GM12878 (cell line): Measurements from ENCODE around the gene KCNAB3.

Source experiments
- EED ChIP-seq: sonication (generic); IDR thresholded peaks from 2 replicates; pipeline ENCODE4 v1.6.1; 2016; ENCODE audit warnings: antibody characterized with exemption, low read depth
- SREBF2 ChIP-seq: IDR thresholded peaks from 2 replicates; pipeline ENCODE4 v1.6.1; 2012; ENCODE audit warnings: mild to moderate bottlenecking, low read length
- TF ChIP-seq, protein P1 (sequence below): fragments of 450-650 bp; IDR thresholded peaks from 2 replicates; pipeline ENCODE4 v1.6.1; 2016; ENCODE audit warnings: mild to moderate bottlenecking

DNA sequence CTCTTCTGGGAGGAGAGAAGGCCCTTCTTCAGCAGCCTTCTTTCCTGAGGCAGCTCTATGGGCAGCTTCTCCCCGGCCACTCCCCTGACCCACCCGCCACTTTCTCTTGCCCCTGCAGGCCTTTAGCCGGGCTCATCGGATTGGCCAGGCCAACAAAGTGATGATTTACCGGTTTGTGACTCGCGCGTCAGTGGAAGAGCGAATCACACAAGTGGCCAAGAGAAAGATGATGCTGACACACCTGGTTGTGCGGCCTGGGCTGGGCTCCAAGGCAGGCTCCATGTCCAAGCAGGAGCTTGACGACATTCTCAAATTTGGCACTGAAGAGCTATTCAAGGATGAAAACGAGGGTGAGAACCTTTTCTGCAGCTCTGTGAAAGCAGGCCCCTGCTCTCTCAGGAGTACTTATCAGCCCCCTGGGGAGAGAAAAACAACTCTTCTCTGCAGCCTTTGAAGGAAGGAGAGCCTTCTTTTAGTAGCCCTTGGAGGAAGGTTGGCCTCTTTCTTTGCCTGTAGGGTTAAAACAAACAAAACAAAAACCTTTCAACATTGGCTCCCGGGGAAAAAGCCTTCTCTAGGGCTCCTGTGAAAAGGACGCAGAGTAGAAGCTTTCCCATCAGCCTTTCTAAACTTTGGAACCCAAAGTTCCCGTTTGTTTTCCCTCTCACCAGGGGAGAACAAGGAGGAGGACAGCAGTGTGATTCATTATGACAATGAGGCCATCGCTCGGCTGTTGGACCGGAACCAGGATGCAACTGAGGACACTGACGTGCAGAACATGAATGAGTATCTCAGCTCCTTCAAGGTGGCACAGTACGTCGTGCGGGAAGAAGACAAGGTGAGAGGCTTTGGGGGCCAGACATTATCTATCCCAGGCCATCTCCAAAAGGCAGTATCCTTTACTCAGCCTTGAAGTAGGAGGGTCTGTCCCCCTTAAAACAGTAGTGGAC is 26.2 kb downstream of the KCNAB3 start:
- TF ChIP-seq SREBF2 (no peak), EED (no peak)
- TF ChIP-seq, protein P1, sequence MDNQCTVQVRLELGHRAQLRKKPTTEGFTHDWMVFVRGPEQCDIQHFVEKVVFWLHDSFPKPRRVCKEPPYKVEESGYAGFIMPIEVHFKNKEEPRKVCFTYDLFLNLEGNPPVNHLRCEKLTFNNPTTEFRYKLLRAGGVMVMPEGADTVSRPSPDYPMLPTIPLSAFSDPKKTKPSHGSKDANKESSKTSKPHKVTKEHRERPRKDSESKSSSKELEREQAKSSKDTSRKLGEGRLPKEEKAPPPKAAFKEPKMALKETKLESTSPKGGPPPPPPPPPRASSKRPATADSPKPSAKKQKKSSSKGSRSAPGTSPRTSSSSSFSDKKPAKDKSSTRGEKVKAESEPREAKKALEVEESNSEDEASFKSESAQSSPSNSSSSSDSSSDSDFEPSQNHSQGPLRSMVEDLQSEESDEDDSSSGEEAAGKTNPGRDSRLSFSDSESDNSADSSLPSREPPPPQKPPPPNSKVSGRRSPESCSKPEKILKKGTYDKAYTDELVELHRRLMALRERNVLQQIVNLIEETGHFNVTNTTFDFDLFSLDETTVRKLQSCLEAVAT: no peak
